Measurements from ENCODE around the gene UBAP1.

UBAP1 gene

DNA sequence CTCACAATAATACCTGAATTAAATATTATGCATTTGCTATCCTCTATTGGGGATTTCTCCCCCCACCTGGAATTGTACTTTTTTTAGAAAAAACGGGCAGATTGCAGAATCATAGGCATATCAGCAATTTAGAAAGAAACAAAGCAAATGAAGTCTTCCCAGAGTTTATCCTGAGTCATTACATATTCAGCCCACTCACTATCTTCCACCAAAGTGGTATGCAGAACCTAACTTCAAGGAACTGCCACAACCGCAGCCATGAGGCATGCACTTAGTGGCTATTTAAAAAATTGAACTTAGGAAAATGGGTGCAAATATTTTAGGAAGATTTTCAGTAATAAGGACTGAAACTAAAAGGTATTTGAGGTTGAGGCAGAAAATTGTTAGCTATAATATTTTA lies 48.6 kb downstream of the UBAP1 start:
- no peak for DNase-seq (ENCODE audit: low read depth)
- TF ChIP-seq POLR2A (IDR thresholded peaks at IDR 0.05; ENCODE audit: extremely low read depth, insufficient read length): no peak
- no peak for TF ChIP-seq MYC (IDR thresholded peaks at IDR 0.05; ENCODE audit: low read depth, low read length)
- TF ChIP-seq CTCF (IDR thresholded peaks at IDR 0.05; ENCODE audit: low read depth, low read length): no peak
- TF ChIP-seq, protein P1, sequence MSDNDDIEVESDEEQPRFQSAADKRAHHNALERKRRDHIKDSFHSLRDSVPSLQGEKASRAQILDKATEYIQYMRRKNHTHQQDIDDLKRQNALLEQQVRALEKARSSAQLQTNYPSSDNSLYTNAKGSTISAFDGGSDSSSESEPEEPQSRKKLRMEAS (IDR thresholded peaks at IDR 0.05; ENCODE audit: low read depth, low read length): no peak
- no peak overlapping the region for H3K4me3 ChIP-seq (ENCODE audit: low read depth, low read length)

DNA sequence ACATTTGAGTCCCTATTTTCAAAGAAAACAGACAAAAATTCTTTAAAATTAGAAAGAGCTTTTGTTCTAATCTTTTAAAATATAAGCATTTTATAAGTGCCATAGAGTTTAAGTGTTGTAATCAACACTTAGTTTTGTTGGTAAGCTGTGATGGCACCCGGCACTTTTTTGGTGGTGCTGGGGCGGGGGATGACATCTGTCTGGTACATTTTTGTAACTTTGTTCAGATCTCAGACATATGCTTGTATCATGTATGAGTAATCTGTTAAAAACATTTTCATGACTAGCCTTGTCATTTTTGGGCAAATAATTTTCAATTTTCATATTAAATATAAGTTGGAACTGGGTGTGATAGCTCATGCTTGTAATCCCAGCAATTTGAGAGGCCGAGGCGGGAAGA lies 51.7 kb downstream of the UBAP1 start:
- no peak for DNase-seq (ENCODE audit: low read depth)
- TF ChIP-seq MYC (IDR thresholded peaks at IDR 0.05; ENCODE audit: low read depth, low read length): no peak
- no peak for TF ChIP-seq POLR2A (IDR thresholded peaks at IDR 0.05; ENCODE audit: extremely low read depth, insufficient read length)
- TF ChIP-seq, protein P1 (IDR thresholded peaks at IDR 0.05; ENCODE audit: low read depth, low read length): no peak
- no peak for TF ChIP-seq CTCF (IDR thresholded peaks at IDR 0.05; ENCODE audit: low read depth, low read length)
- no peak overlapping the region for H3K4me3 ChIP-seq (ENCODE audit: low read depth, low read length)

- TF ChIP-seq, protein P1 (IDR thresholded peaks at IDR 0.05; ENCODE audit: low read depth, low read length): no peak
- TF ChIP-seq CTCF (IDR thresholded peaks at IDR 0.05; ENCODE audit: low read depth, low read length) (no peak), POLR2A (IDR thresholded peaks at IDR 0.05; ENCODE audit: extremely low read depth, insufficient read length) (no peak)
- H3K4me3 ChIP-seq (ENCODE audit: low read depth, low read length): no peak overlapping the region
- no peak for DNase-seq (ENCODE audit: low read depth)
These were observed 53.4 kb downstream of the UBAP1 start for GRCh38 chr9:34232201-34232600.

- DNase-seq (ENCODE audit: low read depth): no peak
- TF ChIP-seq, protein P1 (IDR thresholded peaks at IDR 0.05; ENCODE audit: low read depth, low read length): no peak
- no peak for TF ChIP-seq POLR2A (IDR thresholded peaks at IDR 0.05; ENCODE audit: extremely low read depth, insufficient read length)
- TF ChIP-seq CTCF (IDR thresholded peaks at IDR 0.05; ENCODE audit: low read depth, low read length): no peak
- no peak for TF ChIP-seq MYC (IDR thresholded peaks at IDR 0.05; ENCODE audit: low read depth, low read length)
- H3K4me3 ChIP-seq (ENCODE audit: low read depth, low read length): no peak overlapping the region
These were observed 54.8 kb downstream of the UBAP1 start for GRCh38 chr9:34233672-34234071.

- no peak overlapping the region for H3K4me3 ChIP-seq (ENCODE audit: low read depth, low read length)
These were observed 59.0 kb downstream of the UBAP1 start for GRCh38 chr9:34237836-34238235.

More at GRCh38 chr9:34237836-34238235, 59.0 kb downstream of the UBAP1 start:
- TF ChIP-seq, protein P1 (IDR thresholded peaks at IDR 0.05; ENCODE audit: low read depth, low read length): no peak
- no peak for TF ChIP-seq MYC (IDR thresholded peaks at IDR 0.05; ENCODE audit: low read depth, low read length)
- no peak for TF ChIP-seq CTCF (IDR thresholded peaks at IDR 0.05; ENCODE audit: low read depth, low read length)
- TF ChIP-seq POLR2A (IDR thresholded peaks at IDR 0.05; ENCODE audit: extremely low read depth, insufficient read length): no peak
- no peak for DNase-seq (ENCODE audit: low read depth)
